ENCODE data around the gene SLC39A9.

Gene SLC39A9

DNA sequence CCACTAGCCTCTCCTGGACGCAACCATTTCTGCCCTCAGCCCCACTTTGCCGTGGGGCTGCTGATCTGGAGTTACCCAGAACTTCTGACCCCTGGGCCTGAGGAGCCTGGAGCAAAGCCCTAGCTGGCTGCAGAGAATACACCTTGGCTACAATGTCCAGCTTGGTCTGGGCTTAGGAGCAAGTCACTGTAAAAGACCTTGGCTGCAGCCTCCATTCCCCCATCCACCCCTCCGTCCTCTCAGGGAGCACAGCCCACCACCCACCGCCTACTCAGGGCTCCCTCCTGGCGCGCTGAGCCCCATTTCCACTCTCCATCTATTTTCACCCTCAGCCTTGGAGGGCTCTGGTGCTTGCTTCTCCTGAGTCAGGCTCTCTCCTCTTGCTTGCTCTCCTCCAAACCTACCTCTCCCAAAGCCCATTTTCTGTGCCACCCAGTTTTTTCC, 43.3 kb upstream of the SLC39A9 start:
- H3K14ac ChIP-seq (ENCODE audit: low read length) = no peak overlapping the region
- no peak overlapping the region for H3K4ac ChIP-seq (ENCODE audit: low read length)
- H4K91ac ChIP-seq (ENCODE audit: low read depth, low read length, poor library complexity) = no peak overlapping the region
- no peak overlapping the region for H2BK12ac ChIP-seq (ENCODE audit: low read length)
- no peak overlapping the region for H3K18ac ChIP-seq (ENCODE audit: low read length)
- no peak overlapping the region for H3K4me3 ChIP-seq (ENCODE audit: low read length in 2 of 2)
- no peak for DNase-seq (ENCODE audit: low spot score)
- WGBS, 2 donors (ENCODE audit: extremely low coverage in 2 of 2, insufficient read length in 2 of 2, insufficient replicate concordance in 1 of 2) = no CpG with 5 or more reads among the region's 6 CpGs
- no peaks in the 10 kb centered on the region for H3K27me3 ChIP-seq (ENCODE audit: control insufficient read depth in 3 of 3, insufficient read depth in 3 of 3, low read depth in 1 of 3, low read length in 3 of 3)
- H2AK5ac ChIP-seq (ENCODE audit: low read depth, low read length) = no peak overlapping the region
- H3K36me3 ChIP-seq (replicated peaks in 1 of 2; ENCODE audit: control insufficient read depth in 2 of 2, insufficient read depth in 2 of 2, low read length in 2 of 2) = peaks cover 0 to 17% of the 10 kb centered on the region in 2 donors
- no peak overlapping the region for H3K23ac ChIP-seq (ENCODE audit: low read depth, low read length, poor library complexity)
- H2BK120ac ChIP-seq (ENCODE audit: low read depth, low read length) = no peak overlapping the region
- H3K4me2 ChIP-seq (ENCODE audit: insufficient read depth, low read length, poor library complexity, severe bottlenecking) = no peak overlapping the region
- H3K79me1 ChIP-seq (ENCODE audit: low read depth, low read length) = peaks cover 2% of the 10 kb centered on the region
- H2AFZ ChIP-seq (ENCODE audit: low read length) = no peak overlapping the region
- no peak overlapping the region for H4K8ac ChIP-seq (ENCODE audit: low read depth, low read length)
- H2BK15ac ChIP-seq (ENCODE audit: low read length) = no peak overlapping the region
- H3K27ac ChIP-seq (replicated peaks; ENCODE audit: low read length) = no peak overlapping the region
- no peak overlapping the region for H3K9ac ChIP-seq (ENCODE audit: low read depth, low read length, poor library complexity)
- peaks cover 2 to 8% of the 10 kb centered on the region in 2 donors for H3K4me1 ChIP-seq (ENCODE audit: control insufficient read depth in 2 of 2, insufficient read depth in 1 of 2, low read depth in 1 of 2, low read length in 2 of 2)
- no peak overlapping the region for H2BK5ac ChIP-seq (ENCODE audit: low read length)
- no peaks in the 10 kb centered on the region for H3K9me3 ChIP-seq (replicated peaks in 1 of 2; ENCODE audit: control insufficient read depth in 2 of 2, insufficient read depth in 1 of 2, low read depth in 1 of 2, low read length in 2 of 2)

DNA sequence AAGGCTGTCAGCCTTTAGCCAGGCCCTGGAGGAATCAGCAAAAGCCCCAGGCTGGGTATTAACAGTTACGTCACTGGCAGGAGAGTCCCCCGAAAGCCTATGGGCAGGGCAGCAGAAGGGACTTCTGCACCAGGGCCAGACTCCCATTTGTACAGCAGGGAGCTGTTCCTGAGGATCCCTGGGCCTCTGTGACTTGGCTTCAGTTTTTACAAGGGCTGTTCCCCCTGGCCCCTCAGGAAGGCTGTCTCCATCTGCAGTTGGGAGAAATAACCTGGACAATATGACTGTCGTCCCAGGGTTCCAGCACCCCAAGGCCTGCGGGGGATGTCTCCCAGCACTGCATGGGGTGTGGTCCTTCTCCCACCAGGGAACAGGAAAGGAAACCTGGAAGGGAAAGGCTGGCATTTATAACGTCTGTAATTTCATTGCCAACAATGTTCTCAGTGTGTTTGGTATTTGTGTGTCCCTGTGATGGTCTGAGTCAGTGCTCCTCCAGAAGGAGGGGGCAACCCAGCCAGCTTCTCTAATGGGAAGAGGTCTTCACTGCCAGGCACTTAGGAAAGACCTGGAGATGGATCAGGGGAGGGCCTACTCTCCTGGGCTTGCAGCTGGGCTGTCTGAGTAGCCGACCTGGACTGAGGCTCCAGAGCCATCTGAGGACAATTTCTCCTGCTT, 42.7 kb upstream of the SLC39A9 start:
- Histone ChIP-seq H3K23ac (ENCODE audit: low read depth, low read length, poor library complexity) (no peak overlapping the region), H3K14ac (ENCODE audit: low read length) (no peak overlapping the region), H2BK120ac (ENCODE audit: low read depth, low read length) (no peak overlapping the region), H2BK5ac (ENCODE audit: low read length) (no peak overlapping the region), H3K4me1 (ENCODE audit: control insufficient read depth in 2 of 2, insufficient read depth in 1 of 2, low read depth in 1 of 2, low read length in 2 of 2) (peaks cover 2 to 8% of the 10 kb centered on the region in 2 donors), H3K79me1 (ENCODE audit: low read depth, low read length) (peaks cover 2% of the 10 kb centered on the region), H3K27ac (replicated peaks; ENCODE audit: low read length) (no peak overlapping the region), H4K8ac (ENCODE audit: low read depth, low read length) (no peak overlapping the region), H3K4ac (ENCODE audit: low read length) (no peak overlapping the region), H2AK5ac (ENCODE audit: low read depth, low read length) (no peak overlapping the region), H3K18ac (ENCODE audit: low read length) (no peak overlapping the region), H3K27me3 (ENCODE audit: control insufficient read depth in 3 of 3, insufficient read depth in 3 of 3, low read depth in 1 of 3, low read length in 3 of 3) (no peaks in the 10 kb centered on the region), H2AFZ (ENCODE audit: low read length) (no peak overlapping the region), H3K9ac (ENCODE audit: low read depth, low read length, poor library complexity) (no peak overlapping the region), H3K4me3 (ENCODE audit: low read length in 2 of 2) (no peak overlapping the region), H3K36me3 (replicated peaks in 1 of 2; ENCODE audit: control insufficient read depth in 2 of 2, insufficient read depth in 2 of 2, low read length in 2 of 2) (peaks cover 0 to 12% of the 10 kb centered on the region in 2 donors), H4K91ac (ENCODE audit: low read depth, low read length, poor library complexity) (no peak overlapping the region), H3K4me2 (ENCODE audit: insufficient read depth, low read length, poor library complexity, severe bottlenecking) (no peak overlapping the region), H3K9me3 (replicated peaks in 1 of 2; ENCODE audit: control insufficient read depth in 2 of 2, insufficient read depth in 1 of 2, low read depth in 1 of 2, low read length in 2 of 2) (no peaks in the 10 kb centered on the region), H2BK15ac (ENCODE audit: low read length) (no peak overlapping the region), H2BK12ac (ENCODE audit: low read length) (no peak overlapping the region)
- DNase-seq (ENCODE audit: low spot score) = no peak
- no CpG with 5 or more reads among the region's 6 CpGs for WGBS, 2 donors (ENCODE audit: extremely low coverage in 2 of 2, insufficient read length in 2 of 2, insufficient replicate concordance in 1 of 2)

DNA sequence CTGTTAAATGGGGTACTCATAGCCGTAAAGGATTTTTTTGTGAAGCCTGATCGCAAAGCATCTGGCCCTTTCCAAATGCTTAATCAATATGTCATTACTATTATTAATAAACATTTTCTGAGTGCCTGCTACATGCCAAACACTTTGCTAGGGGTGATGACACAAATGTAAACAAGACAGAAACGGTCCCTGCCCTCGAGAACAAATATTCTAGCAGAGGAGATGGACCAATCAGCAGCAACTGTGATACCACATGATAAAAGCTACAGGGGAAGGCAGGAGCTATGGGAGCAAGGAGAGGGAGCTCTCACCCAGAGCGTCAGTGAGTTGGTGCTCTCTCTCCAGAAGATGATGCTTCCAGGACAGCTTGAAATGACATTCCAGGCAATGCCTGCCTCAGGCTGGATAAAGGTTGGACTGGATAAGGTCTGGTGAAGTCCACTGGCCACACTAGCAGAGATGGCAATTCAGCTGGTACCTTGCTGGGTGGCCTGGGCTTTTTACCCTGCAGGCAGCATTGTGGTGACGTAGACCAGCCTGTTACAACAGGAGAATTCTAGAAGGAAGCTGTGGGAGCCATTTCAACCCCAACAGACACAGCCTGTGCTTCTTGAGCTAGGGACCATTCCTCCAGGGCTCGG, 41.5 kb upstream of the SLC39A9 start:
- H2BK120ac ChIP-seq (ENCODE audit: low read depth, low read length) = no peak overlapping the region
- H4K8ac ChIP-seq (ENCODE audit: low read depth, low read length) = no peak overlapping the region
- H3K4me1 ChIP-seq (ENCODE audit: control insufficient read depth in 2 of 2, insufficient read depth in 1 of 2, low read depth in 1 of 2, low read length in 2 of 2) = peaks cover 2 to 6% of the 10 kb centered on the region in 2 donors
- no CpG with 5 or more reads among the region's 7 CpGs for WGBS, 2 donors (ENCODE audit: extremely low coverage in 2 of 2, insufficient read length in 2 of 2, insufficient replicate concordance in 1 of 2)
- DNase-seq (ENCODE audit: low spot score) = no peak
- H3K9me3 ChIP-seq (replicated peaks in 1 of 2; ENCODE audit: control insufficient read depth in 2 of 2, insufficient read depth in 1 of 2, low read depth in 1 of 2, low read length in 2 of 2) = no peaks in the 10 kb centered on the region
- H3K4me2 ChIP-seq (ENCODE audit: insufficient read depth, low read length, poor library complexity, severe bottlenecking) = no peak overlapping the region
- H2AFZ ChIP-seq (ENCODE audit: low read length) = no peak overlapping the region
- H4K91ac ChIP-seq (ENCODE audit: low read depth, low read length, poor library complexity) = no peak overlapping the region
- no peak overlapping the region for H3K14ac ChIP-seq (ENCODE audit: low read length)
- no peak overlapping the region for H2AK5ac ChIP-seq (ENCODE audit: low read depth, low read length)
- H3K9ac ChIP-seq (ENCODE audit: low read depth, low read length, poor library complexity) = no peak overlapping the region
- H3K23ac ChIP-seq (ENCODE audit: low read depth, low read length, poor library complexity) = no peak overlapping the region
- H3K36me3 ChIP-seq (replicated peaks in 1 of 2; ENCODE audit: control insufficient read depth in 2 of 2, insufficient read depth in 2 of 2, low read length in 2 of 2) = peaks cover 0 to 2% of the 10 kb centered on the region in 2 donors
- no peak overlapping the region for H3K4me3 ChIP-seq (ENCODE audit: low read length in 2 of 2)
- H3K79me1 ChIP-seq (ENCODE audit: low read depth, low read length) = peaks cover 2% of the 10 kb centered on the region
- H3K18ac ChIP-seq (ENCODE audit: low read length) = no peak overlapping the region
- H3K4ac ChIP-seq (ENCODE audit: low read length) = no peak overlapping the region
- no peak overlapping the region for H3K27ac ChIP-seq (replicated peaks; ENCODE audit: low read length)
- no peak overlapping the region for H2BK12ac ChIP-seq (ENCODE audit: low read length)
- H2BK15ac ChIP-seq (ENCODE audit: low read length) = no peak overlapping the region
- no peak overlapping the region for H2BK5ac ChIP-seq (ENCODE audit: low read length)
- no peaks in the 10 kb centered on the region for H3K27me3 ChIP-seq (ENCODE audit: control insufficient read depth in 3 of 3, insufficient read depth in 3 of 3, low read depth in 1 of 3, low read length in 3 of 3)

DNA sequence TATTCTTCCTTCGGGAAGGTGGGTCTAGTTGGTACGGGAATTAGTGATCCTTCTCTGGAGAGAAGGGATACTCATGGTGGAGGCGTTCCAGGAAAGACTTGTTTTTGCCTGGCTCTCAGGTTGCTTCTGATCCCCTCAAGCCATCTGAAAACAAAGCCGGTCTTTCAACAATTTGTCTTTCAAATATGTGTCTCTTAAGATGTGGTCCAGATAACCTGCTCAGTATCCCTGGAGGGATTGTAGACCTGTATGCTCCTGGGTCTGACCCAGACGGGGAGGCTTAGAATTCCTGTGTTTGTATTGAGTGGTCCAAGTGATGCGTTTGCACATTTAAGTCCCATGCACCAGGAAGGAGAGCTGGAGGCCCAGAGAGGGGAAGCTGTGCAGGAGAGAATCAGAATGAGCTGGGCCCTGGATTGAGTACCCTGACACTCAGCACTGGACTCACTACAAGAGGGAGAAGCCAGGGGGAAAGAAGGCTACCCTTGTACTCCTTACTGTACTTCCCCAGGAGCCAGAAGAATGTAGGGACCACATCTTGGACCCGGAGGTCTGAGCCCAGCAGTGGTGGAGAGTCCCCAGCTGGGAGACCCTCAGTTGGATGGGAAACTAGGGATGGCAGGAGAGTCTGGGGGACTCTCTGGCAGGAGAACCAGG, 40.8 kb upstream of the SLC39A9 start:
- no peak overlapping the region for H3K23ac ChIP-seq (ENCODE audit: low read depth, low read length, poor library complexity)
- no peak overlapping the region for H2AK5ac ChIP-seq (ENCODE audit: low read depth, low read length)
- DNase-seq (ENCODE audit: low spot score) = no peak
- H3K4ac ChIP-seq (ENCODE audit: low read length) = no peak overlapping the region
- no peak overlapping the region for H3K4me2 ChIP-seq (ENCODE audit: insufficient read depth, low read length, poor library complexity, severe bottlenecking)
- no peak overlapping the region for H3K14ac ChIP-seq (ENCODE audit: low read length)
- no peak overlapping the region for H2BK15ac ChIP-seq (ENCODE audit: low read length)
- WGBS, 2 donors (ENCODE audit: extremely low coverage in 2 of 2, insufficient read length in 2 of 2, insufficient replicate concordance in 1 of 2) = no CpG with 5 or more reads among the region's 7 CpGs
- no peak overlapping the region for H3K27ac ChIP-seq (replicated peaks; ENCODE audit: low read length)
- H3K4me1 ChIP-seq (ENCODE audit: control insufficient read depth in 2 of 2, insufficient read depth in 1 of 2, low read depth in 1 of 2, low read length in 2 of 2) = peaks cover 2 to 3% of the 10 kb centered on the region in 2 donors
- no peaks in the 10 kb centered on the region for H3K36me3 ChIP-seq (replicated peaks in 1 of 2; ENCODE audit: control insufficient read depth in 2 of 2, insufficient read depth in 2 of 2, low read length in 2 of 2)
- H3K27me3 ChIP-seq (ENCODE audit: control insufficient read depth in 3 of 3, insufficient read depth in 3 of 3, low read depth in 1 of 3, low read length in 3 of 3) = no peaks in the 10 kb centered on the region
- no peak overlapping the region for H3K4me3 ChIP-seq (ENCODE audit: low read length in 2 of 2)
- no peak overlapping the region for H4K91ac ChIP-seq (ENCODE audit: low read depth, low read length, poor library complexity)
- no peaks in the 10 kb centered on the region for H3K79me1 ChIP-seq (ENCODE audit: low read depth, low read length)
- H2BK5ac ChIP-seq (ENCODE audit: low read length) = no peak overlapping the region
- H3K9ac ChIP-seq (ENCODE audit: low read depth, low read length, poor library complexity) = no peak overlapping the region
- no peak overlapping the region for H2AFZ ChIP-seq (ENCODE audit: low read length)
- no peak overlapping the region for H4K8ac ChIP-seq (ENCODE audit: low read depth, low read length)
- no peak overlapping the region for H3K18ac ChIP-seq (ENCODE audit: low read length)
- no peak overlapping the region for H2BK120ac ChIP-seq (ENCODE audit: low read depth, low read length)
- no peak overlapping the region for H2BK12ac ChIP-seq (ENCODE audit: low read length)
- H3K9me3 ChIP-seq (replicated peaks in 1 of 2; ENCODE audit: control insufficient read depth in 2 of 2, insufficient read depth in 1 of 2, low read depth in 1 of 2, low read length in 2 of 2) = no peaks in the 10 kb centered on the region

Data from neuronal stem cell (in vitro differentiated cells).